CD4-positive, alpha-beta T cell treated with Interleukin-12 subunit alpha and Interleukin-12 subunit beta, for 1 hour (primary cell): ENCODE measurements around the gene RNF31.

Experiments
- DNase-seq: peaks from one replicate; pipeline ENCODE4 v3.0.0-alpha.2; 2020

RNF31 gene

DNA sequence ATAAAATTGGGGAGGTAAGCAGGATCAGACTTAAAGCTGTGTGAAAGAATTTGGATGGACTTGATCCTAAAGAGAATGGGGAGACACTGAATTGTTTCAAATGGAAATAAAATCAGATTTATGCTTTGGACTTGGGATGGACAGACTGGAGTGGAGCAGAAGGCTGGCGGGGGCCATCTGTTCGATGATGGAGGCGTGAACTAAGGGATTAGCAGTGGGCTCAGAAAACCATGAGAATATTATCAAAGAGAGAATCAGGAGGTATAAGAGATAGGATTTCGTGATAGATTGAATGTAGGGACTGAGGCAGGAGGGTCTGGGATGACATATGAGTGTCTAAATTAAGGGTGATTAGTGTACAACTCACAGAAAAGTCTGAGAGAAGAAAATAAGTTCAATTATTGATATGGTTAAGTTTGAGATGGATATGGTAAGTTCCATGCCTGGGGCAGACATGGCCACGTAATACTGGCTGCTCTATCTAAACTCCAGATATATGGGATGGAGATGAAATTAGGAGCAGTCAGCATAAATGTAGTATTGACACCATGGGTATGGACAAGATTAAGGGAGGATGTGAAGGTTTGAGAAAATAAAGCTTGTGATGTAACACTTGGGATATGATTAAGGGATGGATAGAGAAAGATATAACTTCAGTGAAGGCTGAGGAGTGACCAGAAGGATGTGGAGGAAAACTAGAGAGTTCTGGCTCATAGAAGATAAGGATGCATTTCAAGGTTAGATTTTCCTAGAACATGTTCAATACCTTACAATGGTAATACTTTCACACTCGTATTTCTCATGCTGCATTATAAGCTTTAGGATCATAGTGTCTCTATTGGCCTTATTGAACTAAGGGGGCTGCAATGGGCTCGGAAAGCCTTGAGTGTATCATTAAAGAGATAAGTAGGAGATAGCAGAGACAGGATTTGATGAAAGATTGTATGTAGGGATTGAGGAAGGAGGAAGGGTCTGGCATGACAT is 57.2 kb downstream of the RNF31 start:
- DNase-seq: no peak

GRCh38 chr14:24206260-24207103 is 59.2 kb downstream of the RNF31 start:
- DNase-seq: no peak

- DNase-seq: no peak
Observed at GRCh38 chr14:24207104-24207551, 59.8 kb downstream of the RNF31 start.

- no peak for DNase-seq
Observed at GRCh38 chr14:24207625-24208024, 60.3 kb downstream of the RNF31 start.
